K562 (cell line): ENCODE results near the gene ATP6V0A1. TPM values are rescaled to one million over a fixed set of nuclear protein-coding genes. Genes with fewer than 3 reads are reported as not detected.

Source experiments
- ATAC-seq: fragments of 200-7000 bp; cut with Tn5 transposase; 3 replicates; pipeline ENCODE4 v1.9.1; 2020; ENCODE audit warnings: moderate library complexity
- BruUV-seq: library from RNA; stranded (reverse); fragments of 400-500 nt; replicated peaks from 2 replicates; lab custom pipeline; 2021; lab: Mats Ljungman, UMichigan
- CTCF ChIA-PET: fragments of 300-600 bp; formaldehyde crosslinking; extraction: SDS; loops from one replicate; lab custom pipeline; 2021; ENCODE audit warnings: low intra/inter-chr PET ratio; lab: Yijun Ruan, JAX
- POLR2A ChIA-PET: fragments of 300-600, 350-650 bp; sonication (Branson Sonifier 250); formaldehyde crosslinking; extraction: SDS; loops from one replicate; lab custom pipeline; 2021; ENCODE audit warnings: antibody characterized with exemption, inconsistent platforms; lab: Yijun Ruan, JAX
- DNase-seq, 4 experiments: peaks; one replicate each; pipeline versions ENCODE4 v3.0.0 to v3.0.0-alpha.2; 2011 to 2018; ENCODE audit warnings: low spot score in 3 of 4, mixed read lengths in 3 of 4; ENCODE audit errors: extremely low read depth in 1 of 4
- FAIRE-seq: peaks from 2 replicates; lab custom pipeline; 2011; peaks lifted over from hg19 to GRCh38; lab: Jason Lieb, UNC
- H2AFZ ChIP-seq: 2 replicates; pipeline ENCODE4 v1.6.0; 2011; ENCODE audit warnings: low read depth, low read length, control low read depth, inconsistent platforms
- H3K27ac ChIP-seq: fragments of 200-600 bp; 3 replicates; pipeline ENCODE4 v1.8.0; 2011; ENCODE audit warnings: low read depth, mild to moderate bottlenecking, control low read depth, inconsistent platforms, low read length, moderate library complexity, mixed read lengths; ENCODE audit errors: extremely low read depth
- H3K27me3 ChIP-seq, 2 experiments: fragments of 300-600 bp in 1 of 2; 2 replicates in 1 of 2; 3 replicates in 1 of 2; pipeline versions ENCODE4 v1.6.0 to v1.8.0; 2011; ENCODE audit warnings: inconsistent platforms in 2 of 2, low read length in 2 of 2, mild to moderate bottlenecking in 1 of 2, mixed read lengths in 1 of 2, moderate library complexity in 1 of 2; ENCODE audit not compliant: control insufficient read depth in 2 of 2, insufficient read depth in 2 of 2
- H3K36me3 ChIP-seq: fragments of 300-600 bp; 3 replicates; pipeline ENCODE4 v1.8.0; 2011; ENCODE audit warnings: mild to moderate bottlenecking, low read length, inconsistent platforms; ENCODE audit not compliant: control insufficient read depth, insufficient read depth
- H3K4me1 ChIP-seq, 2 experiments: fragments of 200-600 bp in 1 of 2; replicated peaks in 1 of 2; 2 replicates in 1 of 2; 3 replicates in 1 of 2; pipeline versions ENCODE4 v1.5.1 to v1.8.0; 2011; ENCODE audit warnings: inconsistent platforms in 2 of 2, low read length in 2 of 2, mild to moderate bottlenecking in 1 of 2, mixed read lengths in 1 of 2, moderate library complexity in 1 of 2; ENCODE audit not compliant: control insufficient read depth in 2 of 2, insufficient read depth in 2 of 2
- H3K4me2 ChIP-seq: 2 replicates; pipeline ENCODE4 v1.6.1; 2011; ENCODE audit warnings: low read length, control low read depth, inconsistent platforms, mixed read lengths; ENCODE audit not compliant: insufficient read depth
- H3K4me3 ChIP-seq: fragments of 200-600 bp; sonication (generic), shearing (Covaris generic); 2 replicates; pipeline ENCODE4 v1.5.1; 2016; ENCODE audit warnings: control low read depth, inconsistent platforms
- H3K79me2 ChIP-seq: fragments of 200-600 bp; 3 replicates; pipeline ENCODE4 v1.8.0; 2011; ENCODE audit warnings: low read length, inconsistent platforms; ENCODE audit not compliant: control insufficient read depth, insufficient read depth
- H3K9ac ChIP-seq, 2 experiments: 2 replicates each; pipeline versions ENCODE4 v1.6.0 to v1.6.1; 2011; ENCODE audit warnings: low read depth in 2 of 2, low read length in 2 of 2, control low read depth in 1 of 2, inconsistent platforms in 1 of 2, mild to moderate bottlenecking in 1 of 2, mixed read lengths in 1 of 2; ENCODE audit not compliant: insufficient read depth in 1 of 2
- H3K9me1 ChIP-seq: one replicate; pipeline ENCODE4 v1.6.0; 2011; ENCODE audit warnings: inconsistent platforms, mild to moderate bottlenecking, low read length, moderate library complexity; ENCODE audit not compliant: control insufficient read depth, insufficient read depth
- H3K9me3 ChIP-seq: replicated peaks from 2 replicates; pipeline ENCODE4 v1.5.1; 2011; ENCODE audit warnings: low read depth, low read length, inconsistent platforms; ENCODE audit not compliant: control insufficient read depth, insufficient read depth
- H4K20me1 ChIP-seq: replicated peaks from 2 replicates; pipeline ENCODE4 v1.6.1; 2011; ENCODE audit warnings: low read length, inconsistent platforms, mixed read lengths; ENCODE audit not compliant: control insufficient read depth, insufficient read depth
- CBFA2T2 ChIP-seq: fragments of 450-650 bp; conservative IDR thresholded peaks from 2 replicates; pipeline ENCODE4 v1.6.1; 2017; ENCODE audit warnings: mild to moderate bottlenecking
- CEBPG ChIP-seq, 3 experiments: fragments of 200-800 bp in 1 of 3; sonication (Bioruptor generic) in 1 of 3; sonication (generic) in 1 of 3; formaldehyde crosslinking in 1 of 3; IDR thresholded peaks in 2 of 3; conservative IDR thresholded peaks in 1 of 3; 2 replicates each; pipeline versions ENCODE4 v1.6.1 to v1.8.0; 2016 to 2022; ENCODE audit warnings: missing compliant biosample characterization in 2 of 3, missing genetic modification characterization in 2 of 3, mild to moderate bottlenecking in 1 of 3, missing genetic modification reagents in 1 of 3
- CREM ChIP-seq: IDR thresholded peaks from 2 replicates; pipeline ENCODE4 v1.6.1; 2014; ENCODE audit warnings: antibody characterized with exemption, low read depth
- CXXC5 ChIP-seq: fragments of 250-450 bp; sonication (Bioruptor Pico); IDR thresholded peaks from 2 replicates; pipeline ENCODE4 v1.8.0; 2022; ENCODE audit warnings: inconsistent platforms, mild to moderate bottlenecking, moderate library complexity
- EGR1 ChIP-seq: fragments of 450-650 bp; conservative IDR thresholded peaks from 2 replicates; pipeline ENCODE4 v1.6.1; 2017; ENCODE audit warnings: mild to moderate bottlenecking
- HDAC2 ChIP-seq: fragments of 450-650 bp; IDR thresholded peaks from 2 replicates; pipeline ENCODE4 v1.6.1; 2016; ENCODE audit warnings: mild to moderate bottlenecking
- JUNB ChIP-seq: fragments of 450-650 bp; formaldehyde crosslinking; conservative IDR thresholded peaks from 2 replicates; pipeline ENCODE4 v1.4.0; 2020; ENCODE audit warnings: mild to moderate bottlenecking
- KAT7 ChIP-seq: sonication (generic); formaldehyde crosslinking; IDR thresholded peaks from 2 replicates; pipeline ENCODE4 v1.8.0; 2022; ENCODE audit warnings: missing genetic modification reagents, mild to moderate bottlenecking, borderline replicate concordance
- NCOA1 ChIP-seq: fragments of 450-650 bp; IDR thresholded peaks from 2 replicates; pipeline ENCODE4 v1.6.1; 2016; ENCODE audit warnings: low read depth
- NFIC ChIP-seq: fragments of 450-650 bp; IDR thresholded peaks from 2 replicates; pipeline ENCODE4 v1.6.1; 2017; ENCODE audit warnings: mild to moderate bottlenecking, inconsistent platforms
- RFX5 ChIP-seq: IDR thresholded peaks from 2 replicates; pipeline ENCODE4 v1.6.1; 2011; ENCODE audit warnings: low read depth, mild to moderate bottlenecking, improper control_type of control experiment, low read length
- SIN3A ChIP-seq, 2 experiments: fragments of 150-350 bp in 1 of 2; IDR thresholded peaks; 2 replicates each; pipeline ENCODE4 v1.6.1; 2011 to 2016; ENCODE audit warnings: borderline replicate concordance in 2 of 2, low read depth in 2 of 2, low read length in 2 of 2, mild to moderate bottlenecking in 2 of 2, moderate library complexity in 2 of 2; ENCODE audit not compliant: control insufficient read depth in 1 of 2
- ZBTB8A ChIP-seq: fragments of 450-650 bp; IDR thresholded peaks from 2 replicates; pipeline ENCODE4 v1.6.1; 2018; ENCODE audit warnings: mild to moderate bottlenecking, moderate library complexity; ENCODE audit not compliant: partially characterized antibody
- WGBS: fragments of 100-300 bp; shearing (Covaris generic); methylation state at CpG from one replicate; pipeline ENCODE4 v1.1.6; 2016; ENCODE audit warnings: low coverage, mixed read lengths; ENCODE audit not compliant: insufficient coverage; ENCODE audit errors: missing lambda C conversion rate; 5-methylcytosine and 5-hydroxymethylcytosine counted together
- in situ Hi-C: fragments of 300-500 bp; cut with MboI; formaldehyde crosslinking; loops from 4 replicates; pipeline ENCODE4 v1.15.0; 2018; ENCODE audit warnings: inconsistent platforms, mixed read lengths
- intact Hi-C: fragments of 100-400 bp; cut with micrococcal nuclease; formaldehyde crosslinking; loops from 2 replicates; pipeline ENCODE4 v1.14.2; 2022
- polyA plus RNA-seq, 8 experiments: library from polyadenylated mRNA; depleted of rRNA in 4 of 8; stranded (reverse) in 5 of 8; unstranded in 3 of 8; fragments of >200 nt; fragmentation: Nextera tagmentation in 2 of 8; fragmentation: Illumina TruSeq in 1 of 8; extraction: Ambion mirVana in 2 of 8; extraction: Trizol in 1 of 8; gene quantifications; 2 replicates each; pipeline versions ENCODE4 v1.2.1 to v1.2.3, GENCODE V29; 2011 to 2014; ENCODE audit warnings: inconsistent platforms in 1 of 8, missing spikeins in 1 of 8
- total RNA-seq, 7 experiments: library from RNA; depleted of rRNA in 6 of 7; stranded (reverse); fragments of >200 nt in 6 of 7; fragmentation: Illumina TruSeq in 2 of 7; extraction: Trizol in 2 of 7; gene quantifications; 2 replicates each; pipeline versions ENCODE4 v1.2.1 to v1.2.3, GENCODE V29; 2011 to 2021; ENCODE audit warnings: low replicate concordance in 1 of 7
- TF ChIP-seq, protein P1 (sequence below), 2 experiments: IDR thresholded peaks; 2 replicates each; pipeline ENCODE4 v1.6.1; 2011; ENCODE audit warnings: borderline replicate concordance in 1 of 2, control low read depth in 1 of 2, low read depth in 1 of 2, low read length in 1 of 2, mild to moderate bottlenecking in 1 of 2, mixed read lengths in 1 of 2, moderate library complexity in 1 of 2; ENCODE audit not compliant: insufficient read depth in 1 of 2, insufficient read length in 1 of 2, poor library complexity in 1 of 2, severe bottlenecking in 1 of 2; ENCODE audit errors: extremely low read depth in 1 of 2

ATP6V0A1 gene
- total and polyA plus RNA-seq, 9 of the 15 experiments (the other 6 are each of a cell fraction or from before 2014, with no cell fraction given): 11.8 to 158 (median 75.5) TPM

- 0 out of 2 replicates have a peak, but pooled peaks have one; percentile 45 for TF ChIP-seq CXXC5
- peak; percentile 77 for TF ChIP-seq EGR1
- TF ChIP-seq, protein P1, sequence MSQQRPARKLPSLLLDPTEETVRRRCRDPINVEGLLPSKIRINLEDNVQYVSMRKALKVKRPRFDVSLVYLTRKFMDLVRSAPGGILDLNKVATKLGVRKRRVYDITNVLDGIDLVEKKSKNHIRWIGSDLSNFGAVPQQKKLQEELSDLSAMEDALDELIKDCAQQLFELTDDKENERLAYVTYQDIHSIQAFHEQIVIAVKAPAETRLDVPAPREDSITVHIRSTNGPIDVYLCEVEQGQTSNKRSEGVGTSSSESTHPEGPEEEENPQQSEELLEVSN (IDR thresholded peaks at IDR 0.05; ENCODE audit: borderline replicate concordance in 1 of 2, extremely low read depth in 1 of 2, insufficient read depth in 1 of 2, insufficient read length in 1 of 2, low read depth in 1 of 2, low read length in 1 of 2, poor library complexity in 1 of 2, severe bottlenecking in 1 of 2): peak in 1 of 2 experiments; percentile 69
- no peak for TF ChIP-seq ZBTB8A
- TF ChIP-seq NCOA1: no peak
- no peak for TF ChIP-seq CBFA2T2
- TF ChIP-seq SIN3A (IDR thresholded peaks at IDR 0.05; ENCODE audit: borderline replicate concordance in 2 of 2, control insufficient read depth in 1 of 2, low read depth in 2 of 2, low read length in 2 of 2): peak in 1 of 2 experiments; percentile 56; a peak in 1 of 4 replicates
- no peak for TF ChIP-seq JUNB (CRISPR knock-in tag)
- TF ChIP-seq HDAC2: 0 out of 2 replicates have a peak, but pooled peaks have one; percentile 7
- 0 out of 2 replicates have a peak, but pooled peaks have one; percentile 2 for TF ChIP-seq CREM
Measured at GRCh38 chr17:42563143-42563509, 104.4 kb downstream of the ATP6V0A1 start (continued).

GRCh38 chr17:42563543-42563942, 104.9 kb downstream of the ATP6V0A1 start:
- FAIRE-seq: no peak
- no peak for ATAC-seq
- BruUV-seq: no TSS peak
- peaks cover 49% of the 10 kb centered on the region for H3K79me2 ChIP-seq
- H2AFZ ChIP-seq: no peak overlapping the region
- peak overlapping the region; percentile 74 for H3K4me3 ChIP-seq
- POLR2A ChIA-PET: interaction anchor here (2.7 to 8.3 kb wide), 2 partner anchors 10 to 14 kb away, joined by 7 to 58 read pairs; partner anchors contain the start of gene PSMC3IP
- H3K27ac ChIP-seq: peak overlapping the region; percentile 88
- in situ Hi-C loops: no loop called here
- H3K27me3 ChIP-seq: no peaks in the 10 kb centered on the region
- H3K4me1 ChIP-seq: peaks cover 25 to 70% of the 10 kb centered on the region in 2 experiments
- CTCF ChIA-PET: no interaction called here
- peaks cover 45% of the 10 kb centered on the region for H3K36me3 ChIP-seq
- WGBS: 32% methylated on average over 1 of the region's 1 CpG
- TF ChIP-seq NFIC (peak; percentile 57), RFX5 (no peak), KAT7 (CRISPR knock-in tag) (0 out of 2 replicates have a peak, but pooled peaks have one; percentile 9), CEBPG (CRISPR knock-in tag; IDR thresholded peaks at IDR 0.05) (no peak), CEBPG (tag; conservative IDR thresholded peaks at IDR 0.05 in 1 of 2, IDR thresholded peaks at IDR 0.05 in 1 of 2) (no peak)
- DNase-seq: no peak
- intact Hi-C loops: no loop called here
- H3K9ac ChIP-seq: peak overlapping the region; percentile 93 to 99
- H3K9me1 ChIP-seq: no peaks in the 10 kb centered on the region
- H4K20me1 ChIP-seq: no peaks in the 10 kb centered on the region
- H3K9me3 ChIP-seq: no peaks in the 10 kb centered on the region
- H3K4me2 ChIP-seq: peak overlapping the region; percentile 92
